ENCODE data around the gene DNAJC13. TPM values are rescaled to one million over a fixed set of nuclear protein-coding genes. Genes with fewer than 3 reads are reported as not detected.

The DNAJC13 gene
- polyA plus RNA-seq, 1 experiment, result 50.5 TPM

DNA sequence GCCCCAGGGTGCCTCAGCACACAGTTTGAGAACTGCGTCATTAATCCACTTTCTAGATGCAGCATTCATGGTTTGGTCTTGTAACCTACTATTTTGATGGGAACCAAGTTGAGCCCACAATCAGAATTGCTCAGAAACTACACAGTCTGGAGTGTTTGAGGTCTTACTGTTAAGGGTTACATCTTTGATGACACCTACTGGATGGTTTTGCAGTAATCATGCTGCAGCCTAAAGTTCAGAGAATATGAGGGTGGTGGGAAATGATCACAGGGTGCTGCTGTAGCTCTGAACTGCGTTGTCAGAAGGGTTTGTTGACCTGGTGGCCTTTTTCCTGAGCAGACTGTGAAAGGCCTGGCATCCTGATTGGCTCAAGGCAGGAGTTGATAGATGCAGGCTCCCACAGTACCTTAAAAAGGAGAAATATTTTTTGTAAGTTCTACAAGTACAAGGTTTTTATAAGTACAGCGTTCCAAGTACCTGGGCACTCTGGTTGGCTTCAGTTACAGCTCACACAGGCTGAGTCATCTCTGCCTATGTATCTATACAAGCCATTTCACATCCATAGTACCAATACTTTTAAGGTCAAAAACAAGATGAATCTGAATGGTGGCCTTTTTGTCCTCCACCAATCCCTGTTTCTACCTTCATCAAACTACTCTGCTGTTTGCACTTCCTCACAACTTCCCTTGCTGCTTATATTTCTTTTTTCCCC lies 119.3 kb downstream of the DNAJC13 start:
- Histone ChIP-seq H3K4me3 (ENCODE audit: low read depth, low read length) (no peak overlapping the region), H3K27me3 (ENCODE audit: control insufficient read depth, insufficient read depth, low read length) (no peaks in the 10 kb centered on the region), H3K9me3 (ENCODE audit: control insufficient read depth, insufficient read depth, low read length) (no peaks in the 10 kb centered on the region), H3K27ac (ENCODE audit: low read depth, low read length) (no peak overlapping the region)
- ChIA-PET POLR2A (interaction anchor here (1.1 kb wide), 1 partner anchor 105 kb away, joined by 5 read pairs; no protein-coding TSS in a partner anchor), CTCF (interaction anchor here (0.5 to 9.5 kb wide), 51 partner anchors 9 to 179 kb away, joined by 3 to 381 read pairs (median 6); partner anchors contain the start of genes ACAD11 and UBA5)
- TF ChIP-seq, protein P1, sequence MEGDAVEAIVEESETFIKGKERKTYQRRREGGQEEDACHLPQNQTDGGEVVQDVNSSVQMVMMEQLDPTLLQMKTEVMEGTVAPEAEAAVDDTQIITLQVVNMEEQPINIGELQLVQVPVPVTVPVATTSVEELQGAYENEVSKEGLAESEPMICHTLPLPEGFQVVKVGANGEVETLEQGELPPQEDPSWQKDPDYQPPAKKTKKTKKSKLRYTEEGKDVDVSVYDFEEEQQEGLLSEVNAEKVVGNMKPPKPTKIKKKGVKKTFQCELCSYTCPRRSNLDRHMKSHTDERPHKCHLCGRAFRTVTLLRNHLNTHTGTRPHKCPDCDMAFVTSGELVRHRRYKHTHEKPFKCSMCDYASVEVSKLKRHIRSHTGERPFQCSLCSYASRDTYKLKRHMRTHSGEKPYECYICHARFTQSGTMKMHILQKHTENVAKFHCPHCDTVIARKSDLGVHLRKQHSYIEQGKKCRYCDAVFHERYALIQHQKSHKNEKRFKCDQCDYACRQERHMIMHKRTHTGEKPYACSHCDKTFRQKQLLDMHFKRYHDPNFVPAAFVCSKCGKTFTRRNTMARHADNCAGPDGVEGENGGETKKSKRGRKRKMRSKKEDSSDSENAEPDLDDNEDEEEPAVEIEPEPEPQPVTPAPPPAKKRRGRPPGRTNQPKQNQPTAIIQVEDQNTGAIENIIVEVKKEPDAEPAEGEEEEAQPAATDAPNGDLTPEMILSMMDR (IDR thresholded peaks at IDR 0.05; ENCODE audit: low read depth, low read length), result no peak
- no peak for DNase-seq (ENCODE audit: low read depth, low spot score)

DNA sequence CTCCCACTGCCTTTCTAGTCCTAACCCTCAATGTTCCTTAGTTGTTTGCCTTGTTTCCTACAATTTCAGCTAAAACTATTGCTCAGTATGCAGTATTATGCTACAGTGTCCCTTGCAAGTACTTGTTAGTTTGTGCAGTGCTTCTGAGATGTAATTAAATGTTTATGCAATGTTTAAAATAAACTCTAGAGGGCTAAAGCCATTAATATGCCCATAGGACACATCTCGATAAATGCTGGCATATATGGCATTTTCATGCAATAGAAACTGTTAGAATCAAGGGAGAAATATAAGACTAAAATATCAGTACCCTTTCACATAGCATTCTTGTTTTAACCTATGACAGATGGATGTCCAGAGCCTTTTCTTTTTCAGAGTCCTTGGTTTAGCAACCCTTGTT lies 120.0 kb downstream of the DNAJC13 start:
- ChIA-PET CTCF (interaction anchor here (0.7 to 9.5 kb wide), 6 partner anchors 10 to 122 kb away, joined by 3 to 381 read pairs (median 38); partner anchors contain the start of genes ACAD11 and UBA5), POLR2A (no interaction called here)
- TF ChIP-seq, protein P1 (IDR thresholded peaks at IDR 0.05; ENCODE audit: low read depth, low read length), result peak; percentile 31; the same call in 1 of the 2 replicates
- Histone ChIP-seq H3K9me3 (ENCODE audit: control insufficient read depth, insufficient read depth, low read length) (no peaks in the 10 kb centered on the region), H3K4me3 (ENCODE audit: low read depth, low read length) (no peak overlapping the region), H3K27ac (ENCODE audit: low read depth, low read length) (no peak overlapping the region), H3K27me3 (ENCODE audit: control insufficient read depth, insufficient read depth, low read length) (no peaks in the 10 kb centered on the region)
- no peak for DNase-seq (ENCODE audit: low read depth, low spot score)

DNA sequence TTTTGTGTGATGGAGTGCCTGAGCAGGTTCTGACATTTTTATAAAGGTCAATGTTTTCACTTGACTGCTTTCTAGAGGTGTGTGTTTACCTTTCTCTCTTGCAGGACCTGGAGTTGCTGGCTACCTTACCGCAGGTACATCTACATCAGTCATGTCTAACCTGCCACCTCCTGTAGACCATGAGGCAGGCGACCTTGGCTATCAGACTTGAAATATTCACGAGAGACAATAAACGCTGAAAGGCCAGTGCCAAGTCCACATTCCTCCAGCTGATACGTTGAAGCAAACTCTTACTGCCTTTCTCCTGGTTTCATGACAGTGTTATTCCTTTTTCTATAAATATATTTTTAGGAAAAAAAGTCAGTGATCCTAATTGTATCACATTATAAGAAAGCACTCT lies 120.8 kb downstream of the DNAJC13 start:
- POLR2A ChIA-PET, result interaction anchor here (0.5 to 0.7 kb wide), 2 partner anchors 119 to 126 kb away, joined by 3 read pairs; no protein-coding TSS in a partner anchor

DNA sequence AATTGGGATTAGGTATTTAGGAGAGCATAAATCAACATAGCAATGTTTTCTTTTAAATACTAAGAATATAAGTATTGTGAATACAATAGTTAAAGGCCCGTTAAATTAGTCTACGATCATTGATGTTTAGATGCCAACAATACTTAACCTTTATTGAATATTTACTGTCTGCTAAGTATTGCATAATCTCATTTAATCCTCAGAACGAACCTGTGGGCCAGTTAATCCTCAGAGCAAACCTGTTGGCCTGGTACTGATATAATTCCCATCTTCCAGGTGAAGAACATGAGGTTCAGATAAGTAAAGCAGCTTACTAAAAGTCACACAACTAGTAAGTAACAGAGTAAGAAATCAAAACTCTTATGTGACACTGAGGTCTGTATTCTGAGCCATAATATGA lies 122.4 kb downstream of the DNAJC13 start:
- CTCF ChIA-PET, result interaction anchor here (9.5 kb wide), 1 partner anchor 101 kb away, joined by 381 read pairs; no protein-coding TSS in a partner anchor
- no peak for DNase-seq (ENCODE audit: low read depth, low spot score)
- POLR2A ChIA-PET, result no interaction called here
- TF ChIP-seq, protein P1 (IDR thresholded peaks at IDR 0.05; ENCODE audit: low read depth, low read length), result no peak
- no peak overlapping the region for H3K27ac ChIP-seq (ENCODE audit: low read depth, low read length)
- no peaks in the 10 kb centered on the region for H3K27me3 ChIP-seq (ENCODE audit: control insufficient read depth, insufficient read depth, low read length)
- no peak overlapping the region for H3K4me3 ChIP-seq (ENCODE audit: low read depth, low read length)
- no peaks in the 10 kb centered on the region for H3K9me3 ChIP-seq (ENCODE audit: control insufficient read depth, insufficient read depth, low read length)

More for the DNA sequence above, 120.8 kb downstream of the DNAJC13 start:
- no peak for DNase-seq (ENCODE audit: low read depth, low spot score)
- Histone ChIP-seq H3K4me3 (ENCODE audit: low read depth, low read length) (no peak overlapping the region), H3K27ac (ENCODE audit: low read depth, low read length) (no peak overlapping the region), H3K9me3 (ENCODE audit: control insufficient read depth, insufficient read depth, low read length) (no peaks in the 10 kb centered on the region), H3K27me3 (ENCODE audit: control insufficient read depth, insufficient read depth, low read length) (no peaks in the 10 kb centered on the region)
- CTCF ChIA-PET, result interaction anchor here (0.7 to 9.5 kb wide), 6 partner anchors 11 to 121 kb away, joined by 3 to 381 read pairs (median 19); partner anchors contain the start of genes ACAD11 and UBA5
- TF ChIP-seq, protein P1 (IDR thresholded peaks at IDR 0.05; ENCODE audit: low read depth, low read length), result no peak

DNA sequence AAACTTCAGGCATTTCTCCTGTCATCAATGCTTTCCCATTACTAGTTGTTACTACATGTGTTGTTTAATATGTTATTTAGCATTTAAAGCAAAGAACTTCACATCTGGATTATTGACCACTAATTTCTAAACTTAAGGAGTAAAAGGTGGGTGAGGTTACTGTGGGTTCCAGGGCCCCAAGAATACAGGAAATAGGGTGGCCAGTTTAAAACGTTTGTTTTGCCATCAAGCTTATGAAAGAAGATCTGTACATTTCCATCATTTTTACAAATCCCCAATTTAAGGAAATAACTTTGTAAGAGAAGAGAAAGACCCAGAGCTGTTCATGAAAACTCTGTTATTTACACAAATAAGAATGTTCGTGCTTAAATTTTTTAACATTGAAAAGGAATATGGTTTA lies 125.3 kb downstream of the DNAJC13 start:
- H3K27me3 ChIP-seq (ENCODE audit: control insufficient read depth, insufficient read depth, low read length), result no peaks in the 10 kb centered on the region
- TF ChIP-seq, protein P1 (IDR thresholded peaks at IDR 0.05; ENCODE audit: low read depth, low read length), result no peak
- ChIA-PET CTCF (interaction anchor here (2.6 kb wide), 1 partner anchor 100 kb away, joined by 18 read pairs; no protein-coding TSS in a partner anchor), POLR2A (interaction anchor here (0.8 to 1.5 kb wide), 4 partner anchors 51 to 118 kb away, joined by 4 to 6 read pairs (median 4); no protein-coding TSS in a partner anchor)
- H3K4me3 ChIP-seq (ENCODE audit: low read depth, low read length), result no peak overlapping the region
- no peaks in the 10 kb centered on the region for H3K9me3 ChIP-seq (ENCODE audit: control insufficient read depth, insufficient read depth, low read length)
- no peak for DNase-seq (ENCODE audit: low read depth, low spot score)
- peak overlapping the region; percentile 55 for H3K27ac ChIP-seq (ENCODE audit: low read depth, low read length)

Data from AG04450 (cell line).